ENCODE measurements around the gene CASP2.

The CASP2 gene

DNA sequence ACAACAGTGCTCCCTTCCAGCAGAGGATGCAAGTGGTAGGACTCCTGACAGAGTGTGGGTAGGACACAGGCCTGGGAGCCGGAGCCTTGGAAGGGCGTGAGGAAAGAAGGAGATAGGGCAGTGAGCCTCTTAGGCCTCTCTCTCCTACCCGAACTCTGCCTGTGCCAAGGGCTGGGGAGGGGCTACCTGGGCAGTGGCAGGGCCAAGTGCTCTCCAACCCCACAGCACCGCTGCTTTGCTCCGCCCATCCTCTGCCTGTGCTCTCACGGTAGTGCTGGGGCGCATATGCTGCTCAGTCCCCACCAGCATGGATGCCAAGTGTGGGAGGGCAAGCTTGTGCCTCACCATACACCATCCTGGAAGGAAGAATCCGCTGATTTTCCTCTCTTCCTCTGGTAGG, 66.8 kb downstream of the CASP2 start:
- ATAC-seq (replicated peaks; ENCODE audit: extremely low read depth, poor library complexity, severe bottlenecking) = no peak
- Mint-ChIP-seq H3K36me3 (ENCODE audit: insufficient read depth) (no peaks in the 10 kb centered on the region), H3K9me3 (no peaks in the 10 kb centered on the region), H3K27me3 (no peaks in the 10 kb centered on the region), H3K27ac (ENCODE audit: low read depth) (no peak overlapping the region), H3K4me3 (no peak overlapping the region), H3K4me1 (peaks cover 7% of the 10 kb centered on the region)
- no peak for DNase-seq (ENCODE audit: low spot score in 2 of 2)

GRCh38 chr7:143355450-143356385, 67.6 kb downstream of the CASP2 start:
- Mint-ChIP-seq H3K27ac (ENCODE audit: low read depth) (no peak overlapping the region), H3K9me3 (no peaks in the 10 kb centered on the region), H3K4me3 (no peak overlapping the region), H3K36me3 (ENCODE audit: insufficient read depth) (peaks cover 2% of the 10 kb centered on the region), H3K27me3 (no peaks in the 10 kb centered on the region), H3K4me1 (peaks cover 13% of the 10 kb centered on the region)
- no peak for DNase-seq (ENCODE audit: low spot score in 2 of 2)
- no peak for ATAC-seq (replicated peaks; ENCODE audit: extremely low read depth, poor library complexity, severe bottlenecking)

DNA sequence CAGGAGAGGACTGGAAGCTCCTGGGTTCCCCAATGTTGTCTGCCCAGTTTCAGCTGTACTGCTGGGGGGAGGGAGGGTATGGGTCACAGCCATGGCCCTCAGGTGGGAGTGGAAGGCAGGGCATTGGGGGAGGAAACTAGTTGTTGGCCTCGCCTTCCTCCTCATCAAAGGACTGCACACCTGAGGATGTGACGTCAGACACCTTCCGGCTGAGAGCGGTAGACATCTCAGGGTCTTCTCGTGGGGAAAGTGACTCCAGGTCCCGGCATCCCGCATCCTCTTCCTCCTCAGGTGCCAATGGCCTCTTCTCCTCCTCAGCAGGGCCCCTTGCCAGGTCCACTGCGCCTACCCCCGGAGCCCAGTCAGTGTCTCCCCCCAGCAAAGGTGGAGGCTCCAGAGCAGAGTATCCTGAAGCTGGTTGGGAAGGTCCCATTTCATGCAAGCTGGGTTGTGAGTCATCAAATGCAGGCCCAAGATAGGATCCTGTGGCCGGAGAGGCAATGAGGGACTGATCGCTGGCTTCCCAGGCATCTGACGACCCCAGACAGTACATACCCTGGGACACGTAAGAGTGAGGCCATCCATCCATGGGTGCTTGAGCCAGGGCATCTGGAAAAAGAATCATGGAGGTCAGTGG, 68.4 kb downstream of the CASP2 start:
- Mint-ChIP-seq H3K9me3 (no peaks in the 10 kb centered on the region), H3K27me3 (no peaks in the 10 kb centered on the region)

More for the DNA sequence above, 68.4 kb downstream of the CASP2 start:
- Mint-ChIP-seq H3K4me3 (no peak overlapping the region), H3K4me1 (peaks cover 15% of the 10 kb centered on the region), H3K27ac (ENCODE audit: low read depth) (no peak overlapping the region), H3K36me3 (ENCODE audit: insufficient read depth) (peaks cover 2% of the 10 kb centered on the region)
- no peak for ATAC-seq (replicated peaks; ENCODE audit: extremely low read depth, poor library complexity, severe bottlenecking)
- DNase-seq (ENCODE audit: low spot score in 2 of 2) = no peak
